Gastrocnemius medialis (tissue), 4 donors: ENCODE results near the gene SEC23A.

Experiments
- CTCF ChIP-seq, 5 experiments: fragments of 450-650 bp in 3 of 5; fragments of 200-600 bp in 2 of 5; sonication (generic) in 2 of 5; IDR thresholded peaks in 4 of 5; conservative IDR thresholded peaks in 1 of 5; 1 replicate in 4 of 5; 2 replicates in 1 of 5; pipeline ENCODE4 v1.5.1; 2016 to 2019; ENCODE audit warnings: antibody characterized with exemption in 5 of 5, mild to moderate bottlenecking in 3 of 5, moderate library complexity in 3 of 5
- POLR2A ChIP-seq, 2 donors: fragments of 450-650 bp; IDR thresholded peaks; one replicate each; pipeline ENCODE4 v1.6.1; 2017; ENCODE audit warnings: antibody characterized with exemption in 2 of 2, mild to moderate bottlenecking in 2 of 2, moderate library complexity in 2 of 2

- TF ChIP-seq CTCF (IDR thresholded peaks at IDR 0.05 in 4 of 5, conservative IDR thresholded peaks at IDR 0.05 in 1 of 5) (no peak), POLR2A (IDR thresholded peaks at IDR 0.05) (no peak)
Observed at GRCh38 chr14:38987781-38988180, 115.3 kb downstream of the SEC23A start.
